Hematopoietic multipotent progenitor cell treated with erythropoietin and hydrocortisone succinate and interleukin-3 and kit ligand, for 15 days (in vitro differentiated cells): ENCODE data around the gene TTL.
"Not testable (repeated sequence)": the region's sequence is repeated elsewhere in the genome, so short reads cannot be mapped to it uniquely, and the experiment has no call there.

Experiments
- DNase-seq: peaks from one replicate; pipeline ENCODE4 v3.0.0-alpha.2; 2015; ENCODE audit warnings: low spot score

Gene TTL

DNA sequence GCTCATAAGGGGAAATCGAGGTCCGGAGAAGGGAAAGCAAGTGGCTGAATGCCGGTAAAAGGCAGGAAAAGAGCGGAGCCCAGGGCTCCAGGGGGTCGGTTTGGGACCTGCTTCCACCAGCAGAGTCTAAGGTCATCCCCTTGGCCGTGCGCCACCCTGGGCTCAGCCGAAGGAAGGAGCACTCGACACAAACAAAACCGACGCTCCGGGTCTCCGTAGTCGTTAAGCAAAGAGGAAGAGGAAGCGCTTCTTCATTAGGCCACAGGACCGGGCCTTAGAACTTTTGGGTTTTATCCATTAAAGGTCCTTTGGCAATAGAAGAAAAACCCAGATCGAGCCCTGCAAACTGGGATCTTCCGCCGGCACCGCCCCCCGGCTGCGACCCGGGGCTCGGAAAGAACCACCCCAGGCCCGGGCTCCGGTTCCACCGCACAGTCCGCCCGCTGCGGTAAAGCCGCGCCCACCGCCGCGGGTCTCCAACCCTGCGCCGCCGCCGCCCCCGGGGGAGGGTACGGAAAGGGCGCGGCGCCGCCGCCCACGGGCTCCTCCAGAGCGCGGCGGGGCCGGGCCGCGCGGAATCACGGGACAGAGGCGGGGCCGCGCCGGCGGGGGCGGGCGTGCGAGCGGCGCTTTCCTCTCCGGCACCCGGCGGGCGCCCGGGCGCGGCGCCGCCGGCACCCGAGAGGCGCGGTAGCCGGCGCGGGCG is at the start of gene TTL:
TTL (plus strand) TSS at position 629 of the 706 bp plus-strand sequence. CDS start 189 bp downstream, outside the sequence.
- peak; percentile 80 for DNase-seq

DNA sequence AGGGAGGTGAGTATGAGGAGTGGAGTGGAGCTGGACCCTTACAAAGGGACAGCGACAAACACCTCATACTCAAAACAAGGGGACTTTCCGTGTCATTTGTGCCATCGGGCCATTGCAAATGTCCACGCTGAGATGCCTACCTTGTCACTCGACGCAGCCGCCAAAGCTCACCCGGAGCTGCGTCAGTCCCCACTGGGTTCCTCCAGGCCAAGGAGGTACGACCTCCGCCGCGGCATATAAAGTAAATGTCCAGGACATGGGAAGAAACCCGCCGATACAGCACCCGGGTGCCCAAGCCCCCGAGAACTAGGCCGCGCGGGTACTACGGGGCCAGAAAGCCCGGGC is 49.6 kb upstream of the TTL start:
- DNase-seq = not testable (repeated sequence)

GRCh38 chr2:112432735-112433479 is 49.0 kb upstream of the TTL start:
- DNase-seq = not testable (repeated sequence)

GRCh38 chr2:112433480-112433879 is 48.5 kb upstream of the TTL start, which contains the start of gene RGPD8:
TSS of gene RGPD8 (minus strand) at chr2:112433645. CDS start at chr2:112433453, 192 bp downstream.
- DNase-seq = peak; percentile 90

DNA sequence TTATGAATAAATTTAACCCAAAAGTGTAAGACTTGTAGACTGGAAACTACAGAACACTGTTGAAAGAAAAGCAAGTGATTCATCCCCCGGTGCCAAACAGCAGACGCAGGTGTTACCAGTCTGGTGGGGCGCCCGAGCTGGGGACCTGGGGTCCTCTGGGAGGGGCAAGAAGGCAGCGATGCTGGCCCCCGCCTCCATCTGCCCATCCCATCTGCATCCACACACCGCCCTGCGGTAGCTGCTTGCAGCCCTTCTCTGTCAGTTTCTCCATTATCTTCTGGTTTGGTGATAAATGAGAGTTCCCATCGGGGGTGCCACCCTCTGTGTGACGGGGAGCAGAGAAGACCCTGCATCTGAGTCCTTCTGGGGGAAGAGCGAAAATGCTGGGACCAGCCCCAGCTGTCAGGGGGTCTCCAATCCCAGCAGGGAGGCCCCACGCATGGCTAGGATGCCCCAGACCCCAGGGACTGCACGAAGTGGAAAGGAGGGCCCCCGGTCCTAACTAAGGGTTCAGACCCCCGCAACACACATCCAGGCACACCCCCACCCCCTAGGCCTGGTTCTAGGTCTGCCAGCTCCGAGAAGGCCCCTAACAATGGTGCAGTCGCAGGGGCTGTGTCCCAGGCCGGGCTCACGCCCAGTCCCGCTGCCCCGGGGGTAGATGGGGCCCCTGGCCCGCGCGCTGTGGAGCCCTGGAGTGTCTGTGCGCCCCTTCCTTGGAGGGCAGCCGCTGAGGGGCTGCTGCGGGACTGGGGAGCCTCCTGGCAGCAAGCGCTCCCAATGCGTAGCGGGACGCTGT is 47.8 kb upstream of the TTL start:
- DNase-seq = no peak

DNA sequence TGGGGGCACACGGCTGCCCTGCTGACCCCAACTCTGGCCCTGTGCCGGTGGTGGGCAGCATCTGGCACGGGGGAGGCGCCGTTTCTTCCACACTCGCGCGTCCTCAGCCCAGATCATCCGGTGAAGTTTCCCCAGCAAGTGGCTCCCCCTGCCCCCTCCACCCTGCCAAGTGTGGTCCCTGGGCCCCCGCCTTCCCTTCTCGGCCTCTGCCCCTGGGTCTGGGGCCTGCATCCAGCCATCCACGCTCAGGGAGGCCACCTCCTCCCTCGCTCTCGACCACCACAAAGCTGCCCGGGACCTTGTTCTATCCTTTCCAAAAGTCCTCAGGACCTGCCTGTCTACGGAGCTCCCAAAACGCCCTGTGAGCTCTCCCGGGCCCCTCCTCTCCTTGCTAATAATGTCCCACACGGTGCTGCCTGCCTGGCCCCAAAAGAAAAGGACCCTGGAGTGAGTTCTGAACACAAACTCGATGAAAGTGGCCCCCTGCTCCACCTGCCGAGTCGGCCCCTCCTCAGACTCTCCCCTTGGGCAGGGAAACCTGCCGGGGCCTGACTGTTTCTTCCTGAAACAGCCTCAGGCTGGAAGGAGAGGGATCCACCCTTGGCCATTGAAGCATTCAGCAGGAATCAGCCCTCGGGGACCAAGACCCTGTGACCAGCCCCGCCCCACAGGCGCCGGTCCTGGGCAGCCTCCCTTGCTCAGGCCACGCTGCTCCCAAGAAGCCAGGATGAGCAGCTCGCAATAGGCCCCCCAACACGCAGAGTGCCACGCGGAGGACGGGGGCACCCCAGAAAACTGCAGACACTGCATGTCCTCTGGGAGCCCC is 46.9 kb upstream of the TTL start:
- not testable (repeated sequence) for DNase-seq

DNA sequence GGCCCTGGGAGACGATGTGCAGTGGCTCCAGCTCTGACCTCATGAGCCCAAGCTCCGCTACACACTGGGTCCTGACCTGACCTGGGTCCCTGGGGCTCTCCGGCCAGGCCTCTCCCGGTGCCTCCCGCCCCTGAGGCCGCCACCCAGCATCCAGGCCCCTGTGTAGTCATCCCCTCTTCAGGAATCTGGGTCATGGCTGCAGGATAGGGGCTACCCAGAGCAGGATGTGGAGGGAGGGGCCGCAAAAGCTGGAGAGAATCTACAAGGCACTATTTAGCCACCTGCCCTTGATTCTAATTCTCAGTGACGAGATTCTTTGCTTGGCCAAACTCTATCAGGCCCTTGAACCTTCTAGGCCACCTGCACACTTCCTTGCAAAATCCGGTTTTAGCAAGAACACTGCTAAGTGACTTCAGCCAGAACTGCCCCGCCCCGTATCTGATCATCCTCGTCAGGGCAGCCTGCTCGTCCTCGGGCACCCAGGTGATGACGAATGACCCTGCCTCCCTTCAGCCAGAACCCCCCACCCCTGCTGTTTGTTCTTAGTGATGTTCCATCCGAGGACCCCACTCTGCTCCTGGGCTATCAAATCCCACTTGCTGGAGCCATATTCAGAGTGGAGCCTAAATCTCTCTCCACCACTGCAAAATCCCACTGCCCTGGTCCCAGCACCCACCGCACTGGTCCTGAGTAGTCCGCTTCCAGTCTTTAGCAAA is 46.1 kb upstream of the TTL start:
- DNase-seq = not testable (repeated sequence)

- DNase-seq = not testable (repeated sequence)
Measured at GRCh38 chr2:112436993-112437392, 45.0 kb upstream of the TTL start.

DNA sequence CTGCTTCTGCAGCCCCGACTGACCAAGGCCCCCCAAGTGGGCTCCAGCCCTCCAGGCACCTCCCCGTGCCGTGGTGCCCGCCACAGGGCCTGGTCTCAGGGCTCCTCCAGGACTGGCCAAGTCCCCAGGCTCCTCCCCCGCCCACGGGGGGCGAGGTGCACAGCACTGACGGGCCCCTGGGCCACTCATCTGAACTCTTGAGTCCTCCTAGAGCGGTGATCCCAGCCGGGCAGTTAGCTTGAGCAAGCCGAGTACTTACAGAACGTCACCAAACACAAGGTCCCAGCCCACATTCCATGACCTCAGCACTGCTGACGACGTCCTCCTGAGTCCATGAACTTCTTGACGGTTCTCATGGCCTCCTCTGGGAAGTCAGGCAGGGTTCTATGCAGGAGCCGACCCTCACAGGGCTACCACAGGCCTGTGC is 44.5 kb upstream of the TTL start:
- not testable (repeated sequence) for DNase-seq

DNA sequence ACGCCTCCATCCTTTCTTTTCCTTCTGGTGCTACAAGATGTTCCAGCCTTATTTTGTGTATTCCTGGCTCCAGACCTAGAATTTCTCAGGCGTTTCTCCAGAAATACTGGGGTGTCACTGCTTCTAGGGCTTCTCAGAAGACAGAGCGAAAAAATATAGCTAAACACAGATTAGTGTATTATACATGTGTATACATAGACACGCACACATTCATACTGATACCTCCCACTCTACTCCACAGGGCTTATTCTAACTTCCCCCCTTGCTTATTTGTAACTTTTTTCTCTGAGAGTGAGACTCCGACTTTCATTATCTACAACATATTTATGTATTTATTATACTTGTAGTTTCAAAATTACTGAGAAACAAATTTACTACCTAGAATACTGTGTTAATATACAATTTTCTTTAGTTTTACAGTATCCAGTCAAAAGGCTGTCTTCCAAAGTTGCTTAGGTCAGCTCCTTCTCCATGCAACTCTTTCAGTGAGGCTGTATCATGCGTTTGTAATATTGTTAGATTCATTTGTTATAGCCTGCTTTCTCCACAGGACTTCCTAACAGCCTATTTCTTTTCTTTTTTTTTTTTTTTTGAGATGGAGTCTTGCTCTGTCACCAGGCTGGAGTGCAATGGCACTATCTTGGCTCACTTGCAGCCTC is 43.2 kb upstream of the TTL start:
- not testable (repeated sequence) for DNase-seq

- DNase-seq = not testable (repeated sequence)
Measured at GRCh38 chr2:112444256-112444655, 37.7 kb upstream of the TTL start.

GRCh38 chr2:112449854-112450253 is 32.1 kb upstream of the TTL start:
- DNase-seq = no peak

- no peak for DNase-seq
Measured at GRCh38 chr2:112451317-112451716, 30.6 kb upstream of the TTL start.

DNA sequence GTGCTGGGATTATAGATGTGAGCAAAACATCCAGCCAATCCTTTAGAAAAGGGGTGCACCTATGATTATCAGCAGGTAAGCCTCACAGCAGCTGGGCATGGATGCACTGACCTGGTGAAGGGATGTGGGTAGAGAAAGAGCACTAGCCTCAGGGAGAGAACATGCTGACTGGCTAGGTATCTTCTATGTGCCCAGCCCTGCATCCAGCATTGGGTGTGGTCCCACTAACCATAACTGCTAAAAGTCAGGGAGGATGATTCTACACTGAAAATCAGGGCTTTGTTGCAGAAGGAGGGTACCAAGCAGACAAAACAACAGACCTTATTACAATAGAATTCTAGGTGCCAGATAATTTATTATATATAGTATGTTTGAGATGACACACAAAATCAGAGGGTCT is 27.4 kb upstream of the TTL start:
- no peak for DNase-seq

GRCh38 chr2:112459372-112459771 is 22.6 kb upstream of the TTL start:
- DNase-seq = no peak

DNA sequence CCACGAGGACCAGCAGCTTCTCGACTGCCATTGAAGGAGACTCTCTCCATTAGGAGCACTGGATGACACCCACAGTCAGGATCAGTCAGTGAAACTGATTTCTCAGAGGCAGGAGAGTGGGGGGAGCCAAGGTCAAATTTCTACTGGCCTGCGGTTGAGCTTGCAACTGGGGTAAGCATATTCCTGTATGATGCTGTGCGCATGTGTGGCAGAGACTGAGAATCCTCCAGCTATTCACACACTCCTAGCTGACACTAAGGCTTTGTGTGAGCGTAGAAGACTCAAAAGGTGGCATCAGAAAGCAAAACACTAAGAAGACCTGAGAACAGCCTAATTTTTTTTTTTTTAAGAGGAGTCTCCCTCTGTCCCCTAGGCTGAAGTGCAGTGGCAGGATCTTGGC is 19.8 kb upstream of the TTL start:
- DNase-seq = no peak

- no peak for DNase-seq
Measured at GRCh38 chr2:112463256-112463655, 18.7 kb upstream of the TTL start.

DNA sequence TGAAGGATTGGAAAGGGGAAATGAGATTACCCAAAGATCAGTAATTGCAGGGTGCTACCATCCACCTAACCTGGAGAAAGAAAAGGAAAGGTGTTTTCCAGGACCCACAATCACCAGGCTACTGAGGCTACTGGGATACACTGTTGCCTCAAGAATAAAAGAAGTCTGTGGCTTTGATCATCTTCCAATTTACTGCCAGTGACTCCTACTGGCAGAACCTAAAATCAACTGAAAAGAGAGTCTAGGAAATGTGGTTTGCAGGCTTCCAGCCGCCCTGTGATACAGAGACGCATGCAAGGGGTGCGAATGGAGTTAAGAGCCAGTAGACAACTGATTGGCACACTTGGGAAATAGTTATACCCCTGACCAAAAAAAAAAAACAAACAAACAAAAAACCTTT is 16.6 kb upstream of the TTL start:
- DNase-seq = no peak

GRCh38 chr2:112472547-112473263 is 9.3 kb upstream of the TTL start:
- DNase-seq = no peak
